Keratinocyte (primary cell): ENCODE results near the gene TMEM218. TPM values are rescaled to one million over a fixed set of nuclear protein-coding genes. Genes with fewer than 3 reads are reported as not detected.

ENCODE experiments used
- DNase-seq: peaks from one replicate; pipeline ENCODE4 v3.0.0-alpha.2; 2011; ENCODE audit warnings: low read depth, missing footprints, low spot score
- FAIRE-seq: peaks from 2 replicates; lab custom pipeline; 2011; peaks lifted over from hg19 to GRCh38; lab: Jason Lieb, UNC
- H2AFZ ChIP-seq: 2 replicates; pipeline ENCODE4 v1.6.0; 2012; ENCODE audit warnings: low read length, control low read depth, inconsistent platforms; ENCODE audit not compliant: control insufficient read depth
- H3K27ac ChIP-seq: 2 replicates; pipeline ENCODE4 v1.5.1; 2011; ENCODE audit warnings: low read length; ENCODE audit not compliant: control insufficient read depth, insufficient read depth
- H3K27me3 ChIP-seq: 3 replicates; pipeline ENCODE4 v1.6.0; 2011; ENCODE audit warnings: low read length; ENCODE audit not compliant: control insufficient read depth, insufficient read depth; ENCODE audit errors: extremely low read depth
- H3K36me3 ChIP-seq, 2 experiments: 2 replicates in 1 of 2; 3 replicates in 1 of 2; pipeline ENCODE4 v1.5.1; 2011; ENCODE audit warnings: low read length in 2 of 2, mild to moderate bottlenecking in 1 of 2; ENCODE audit not compliant: control insufficient read depth in 2 of 2, insufficient read depth in 2 of 2; ENCODE audit errors: extremely low read depth in 1 of 2
- H3K4me1 ChIP-seq: 3 replicates; pipeline ENCODE4 v1.5.1; 2011; ENCODE audit warnings: low read length; ENCODE audit not compliant: control insufficient read depth, insufficient read depth; ENCODE audit errors: extremely low read depth
- H3K4me2 ChIP-seq: 3 replicates; pipeline ENCODE4 v1.6.0; 2011; ENCODE audit warnings: low read depth, low read length; ENCODE audit not compliant: control insufficient read depth, insufficient read depth; ENCODE audit errors: extremely low read depth
- H3K4me3 ChIP-seq, 3 experiments: fragments of 200-600 bp in 1 of 3; sonication (generic) in 1 of 3; 2 replicates in 2 of 3; 3 replicates in 1 of 3; pipeline ENCODE4 v1.5.1; 2011 to 2016; ENCODE audit warnings: low read length in 3 of 3, mild to moderate bottlenecking in 3 of 3, control low read depth in 2 of 3, inconsistent platforms in 1 of 3, low read depth in 1 of 3, mixed read lengths in 1 of 3, mixed run types in 1 of 3, moderate library complexity in 1 of 3; ENCODE audit not compliant: control insufficient read depth in 2 of 3, insufficient read depth in 2 of 3; ENCODE audit errors: extremely low read depth in 1 of 3
- H3K79me2 ChIP-seq: 2 replicates; pipeline ENCODE4 v1.6.0; 2012; ENCODE audit warnings: low read length; ENCODE audit not compliant: control insufficient read depth, insufficient read depth
- H3K9ac ChIP-seq: 3 replicates; pipeline ENCODE4 v1.6.0; 2011; ENCODE audit warnings: low read length; ENCODE audit not compliant: control insufficient read depth, insufficient read depth; ENCODE audit errors: extremely low read depth
- H3K9me1 ChIP-seq: 3 replicates; pipeline ENCODE4 v1.6.0; 2011; ENCODE audit warnings: low read length; ENCODE audit not compliant: control insufficient read depth, insufficient read depth; ENCODE audit errors: extremely low read depth
- H3K9me3 ChIP-seq: 2 replicates; pipeline ENCODE4 v1.5.1; 2012; ENCODE audit warnings: low read depth, low read length; ENCODE audit not compliant: control insufficient read depth
- H4K20me1 ChIP-seq: 3 replicates; pipeline ENCODE4 v1.6.0; 2011; ENCODE audit warnings: low read length; ENCODE audit not compliant: control insufficient read depth, insufficient read depth; ENCODE audit errors: extremely low read depth
- CTCF ChIP-seq, 3 experiments: IDR thresholded peaks in 1 of 3; conservative IDR thresholded peaks in 1 of 3; optimal IDR thresholded peaks in 1 of 3; 2 replicates in 2 of 3; 3 replicates in 1 of 3; pipeline versions ENCODE3 to v1.5.1; 2011; ENCODE audit warnings: low read length in 3 of 3, mild to moderate bottlenecking in 3 of 3, moderate library complexity in 2 of 3, control low read depth in 1 of 3, inconsistent platforms in 1 of 3; ENCODE audit not compliant: insufficient read depth in 2 of 3; ENCODE audit errors: extremely low read depth in 1 of 3
- EZH2 ChIP-seq: IDR thresholded peaks from one replicate; pipeline ENCODE4 v1.6.1; 2012; ENCODE audit warnings: inconsistent platforms, mild to moderate bottlenecking, low read length, moderate library complexity
- dilution Hi-C: fragments of 300-500 bp; cut with MboI; formaldehyde crosslinking; loops from one replicate; pipeline ENCODE4 v1.7.0; 2020; ENCODE audit warnings: low sequenced_read_pairs; ENCODE audit not compliant: extremely low pct_ligation_motif_present
- polyA plus RNA-seq, 5 experiments: library from polyadenylated mRNA; depleted of rRNA in 3 of 5; stranded (reverse) in 3 of 5; stranded (forward) in 1 of 5; unstranded in 1 of 5; fragments of >200 nt; gene quantifications; 1 replicate in 1 of 5; 2 replicates in 3 of 5; 3 replicates in 1 of 5; pipeline versions ENCODE4 v1.2.1 to v1.2.3, GENCODE V29; 2011 to 2012; ENCODE audit warnings: missing spikeins in 2 of 5, low read depth in 1 of 5, low replicate concordance in 1 of 5

Gene TMEM218
- polyA plus RNA-seq, 1 donor (not counting 4 experiments of a cell fraction or from before 2014, with no cell fraction given) = 34.2 TPM

- H3K9me3 ChIP-seq = no peaks in the 10 kb centered on the region
- no peak overlapping the region for H3K4me3 ChIP-seq
- TF ChIP-seq EZH2 = no peak
- TF ChIP-seq CTCF (optimal IDR thresholded peaks at IDR 0.05 in 1 of 3, IDR thresholded peaks at IDR 0.05 in 1 of 3, conservative IDR thresholded peaks at IDR 0.05 in 1 of 3; ENCODE audit: extremely low read depth in 1 of 3, insufficient read depth in 2 of 3, low read length in 3 of 3) = no peak
- dilution Hi-C loops = no loop called here
- peaks cover 13% of the 10 kb centered on the region for H3K27me3 ChIP-seq
- no peak overlapping the region for H3K4me2 ChIP-seq
- H4K20me1 ChIP-seq = no peaks in the 10 kb centered on the region
- no peak overlapping the region for H3K27ac ChIP-seq
- FAIRE-seq (no peak), DNase-seq (no peak)
- no peak overlapping the region for H3K9ac ChIP-seq
- H3K4me1 ChIP-seq = no peaks in the 10 kb centered on the region
- no peaks in the 10 kb centered on the region for H3K9me1 ChIP-seq
- H2AFZ ChIP-seq = no peak overlapping the region
- H3K36me3 ChIP-seq = no peaks in the 10 kb centered on the region
- H3K79me2 ChIP-seq = no peaks in the 10 kb centered on the region
These were observed 28.8 kb upstream of the TMEM218 start for GRCh38 chr11:125140233-125140632.

- H3K4me2 ChIP-seq = no peak overlapping the region
- no peak for TF ChIP-seq CTCF (optimal IDR thresholded peaks at IDR 0.05 in 1 of 3, IDR thresholded peaks at IDR 0.05 in 1 of 3, conservative IDR thresholded peaks at IDR 0.05 in 1 of 3; ENCODE audit: extremely low read depth in 1 of 3, insufficient read depth in 2 of 3, low read length in 3 of 3)
- no peaks in the 10 kb centered on the region for H3K9me3 ChIP-seq
- no peak overlapping the region for H3K4me3 ChIP-seq
- dilution Hi-C loops = no loop called here
- H3K36me3 ChIP-seq = no peaks in the 10 kb centered on the region
- no peaks in the 10 kb centered on the region for H3K9me1 ChIP-seq
- H3K79me2 ChIP-seq = no peaks in the 10 kb centered on the region
- DNase-seq (no peak), FAIRE-seq (no peak)
- H3K4me1 ChIP-seq = no peaks in the 10 kb centered on the region
- H3K9ac ChIP-seq = no peak overlapping the region
- no peak overlapping the region for H2AFZ ChIP-seq
- H3K27ac ChIP-seq = no peak overlapping the region
- no peaks in the 10 kb centered on the region for H4K20me1 ChIP-seq
- peaks cover 13% of the 10 kb centered on the region for H3K27me3 ChIP-seq
These were observed 28.4 kb upstream of the TMEM218 start for GRCh38 chr11:125139778-125140177.
